BJ (cell line): Measurements from ENCODE around the gene LZTS3. TPM values are rescaled to one million over a fixed set of nuclear protein-coding genes. Genes with fewer than 3 reads are reported as not detected.
"Not testable (repeated sequence)": the region's sequence is repeated elsewhere in the genome, so short reads cannot be mapped to it uniquely, and the experiment has no call there.

Source experiments
- CTCF ChIA-PET: fragments of 350-600 bp; formaldehyde crosslinking; extraction: SDS; loops from one replicate; lab custom pipeline; 2021; ENCODE audit warnings: antibody characterized with exemption, inconsistent platforms; lab: Yijun Ruan, JAX
- POLR2A ChIA-PET: fragments of 300-600 bp; sonication (Branson Sonifier 250); formaldehyde crosslinking; extraction: SDS; loops from one replicate; lab custom pipeline; 2021; ENCODE audit warnings: antibody characterized with exemption; lab: Charles Lee
- DNase-seq: peaks from one replicate; pipeline ENCODE4 v3.0.0-alpha.2; 2011; ENCODE audit warnings: low read depth
- H3K27me3 ChIP-seq: 2 replicates; pipeline ENCODE4 v1.6.0; 2011; ENCODE audit warnings: low read length; ENCODE audit not compliant: control insufficient read depth, insufficient read depth
- H3K36me3 ChIP-seq: 2 replicates; pipeline ENCODE4 v1.5.1; 2011; ENCODE audit warnings: low read length; ENCODE audit not compliant: control insufficient read depth, insufficient read depth
- H3K4me3 ChIP-seq: 2 replicates; pipeline ENCODE4 v1.5.1; 2011; ENCODE audit warnings: low read depth, mild to moderate bottlenecking, control low read depth, low read length
- polyA plus RNA-seq: library from polyadenylated mRNA; depleted of rRNA; stranded (reverse); fragments of >200 nt; gene quantifications from 2 replicates; pipeline ENCODE4 v1.2.3, GENCODE V29; 2011
- TF ChIP-seq, protein P1 (sequence below): IDR thresholded peaks from 2 replicates; pipeline ENCODE4 v1.5.1; 2011; ENCODE audit warnings: low read depth, mild to moderate bottlenecking, control low read depth, inconsistent platforms, low read length, moderate library complexity; ENCODE audit not compliant: insufficient read depth

LZTS3 gene
- polyA plus RNA-seq, 1 experiment: 8.8 TPM

DNA sequence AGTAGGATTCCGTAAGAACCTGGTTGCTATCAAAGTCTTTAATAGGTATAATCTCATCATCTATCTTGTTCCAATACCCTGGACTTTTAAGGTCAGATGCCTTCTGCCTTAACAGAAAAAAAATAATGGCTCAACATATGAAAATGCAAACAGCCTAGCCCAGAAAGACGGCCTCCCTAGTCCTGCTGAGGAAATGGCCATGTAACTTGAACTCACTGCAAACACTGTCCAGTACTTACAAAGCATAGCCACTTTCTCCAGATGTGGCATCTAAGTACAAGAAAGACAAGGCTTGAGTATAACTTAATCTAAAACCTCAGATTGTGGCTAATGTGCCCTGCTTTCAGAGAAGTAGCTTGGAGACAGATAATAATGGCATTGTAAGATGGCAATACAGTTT, 40.2 kb downstream of the LZTS3 start:
- TF ChIP-seq, protein P1, sequence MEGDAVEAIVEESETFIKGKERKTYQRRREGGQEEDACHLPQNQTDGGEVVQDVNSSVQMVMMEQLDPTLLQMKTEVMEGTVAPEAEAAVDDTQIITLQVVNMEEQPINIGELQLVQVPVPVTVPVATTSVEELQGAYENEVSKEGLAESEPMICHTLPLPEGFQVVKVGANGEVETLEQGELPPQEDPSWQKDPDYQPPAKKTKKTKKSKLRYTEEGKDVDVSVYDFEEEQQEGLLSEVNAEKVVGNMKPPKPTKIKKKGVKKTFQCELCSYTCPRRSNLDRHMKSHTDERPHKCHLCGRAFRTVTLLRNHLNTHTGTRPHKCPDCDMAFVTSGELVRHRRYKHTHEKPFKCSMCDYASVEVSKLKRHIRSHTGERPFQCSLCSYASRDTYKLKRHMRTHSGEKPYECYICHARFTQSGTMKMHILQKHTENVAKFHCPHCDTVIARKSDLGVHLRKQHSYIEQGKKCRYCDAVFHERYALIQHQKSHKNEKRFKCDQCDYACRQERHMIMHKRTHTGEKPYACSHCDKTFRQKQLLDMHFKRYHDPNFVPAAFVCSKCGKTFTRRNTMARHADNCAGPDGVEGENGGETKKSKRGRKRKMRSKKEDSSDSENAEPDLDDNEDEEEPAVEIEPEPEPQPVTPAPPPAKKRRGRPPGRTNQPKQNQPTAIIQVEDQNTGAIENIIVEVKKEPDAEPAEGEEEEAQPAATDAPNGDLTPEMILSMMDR: no peak
- no peak for DNase-seq
- Histone ChIP-seq H3K4me3 (no peak overlapping the region), H3K36me3 (no peaks in the 10 kb centered on the region), H3K27me3 (no peaks in the 10 kb centered on the region)
- POLR2A ChIA-PET: no interaction called here
- CTCF ChIA-PET: interaction anchor here (0.6 kb wide), 1 partner anchor 60 kb away, joined by 3 read pairs; no protein-coding TSS in a partner anchor

DNA sequence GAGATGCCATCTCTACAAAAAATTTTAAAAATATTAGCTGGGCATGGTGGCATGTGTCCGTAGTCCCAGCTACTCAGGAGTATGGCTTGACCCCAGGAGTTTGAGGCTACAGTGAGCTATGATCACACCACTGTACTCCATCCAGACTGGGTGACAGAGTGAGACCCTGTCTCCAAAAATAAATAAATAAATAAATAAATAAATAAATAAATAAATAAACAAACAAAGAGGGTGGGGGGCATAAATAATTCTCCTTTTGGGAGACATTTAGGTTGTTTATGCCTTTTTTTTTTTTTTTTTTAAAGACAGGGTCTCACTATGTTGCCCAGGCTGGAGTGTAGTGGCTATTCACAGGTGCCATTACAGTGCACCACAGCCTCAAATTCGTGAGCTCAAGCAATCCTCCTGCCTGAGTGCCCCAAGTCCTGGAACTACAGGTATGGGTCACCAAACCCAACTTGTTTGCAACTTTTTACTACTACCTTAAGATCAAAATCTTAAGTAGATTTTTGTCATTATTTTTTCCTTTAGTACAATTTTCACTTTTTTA, 43.2 kb downstream of the LZTS3 start:
- TF ChIP-seq, protein P1: no peak
- CTCF ChIA-PET: interaction anchor here (3.5 kb wide), 1 partner anchor 11 kb away, joined by 22 read pairs; no protein-coding TSS in a partner anchor
- POLR2A ChIA-PET: no interaction called here
- no peaks in the 10 kb centered on the region for H3K27me3 ChIP-seq
- no peaks in the 10 kb centered on the region for H3K36me3 ChIP-seq
- DNase-seq: no peak
- H3K4me3 ChIP-seq: no peak overlapping the region

DNA sequence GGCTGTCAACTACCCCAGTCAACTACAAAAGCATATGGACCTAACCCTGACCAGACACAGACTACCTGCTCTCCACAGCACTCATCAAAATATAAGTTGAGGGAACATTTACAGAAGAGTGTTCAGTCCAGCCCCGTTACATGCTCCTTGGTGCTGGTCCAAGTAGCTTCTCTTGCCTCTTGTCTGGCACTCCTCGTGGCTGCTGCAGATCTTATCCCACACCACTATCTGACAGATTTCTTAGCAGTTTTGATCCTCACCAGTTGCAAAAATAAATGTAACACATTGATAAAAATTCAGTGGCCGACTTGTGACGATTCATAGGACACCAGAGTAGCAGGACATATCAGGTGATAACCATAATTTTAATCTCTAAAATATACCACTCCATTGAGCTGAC, 44.3 kb downstream of the LZTS3 start:
- Histone ChIP-seq H3K4me3 (no peak overlapping the region), H3K36me3 (no peaks in the 10 kb centered on the region; the same call in 1 of the 2 replicates), H3K27me3 (no peaks in the 10 kb centered on the region)
- ChIA-PET POLR2A (no interaction called here), CTCF (interaction anchor here (1.0 to 3.5 kb wide), 2 partner anchors 10 to 14 kb away, joined by 3 to 22 read pairs; no protein-coding TSS in a partner anchor)
- TF ChIP-seq, protein P1: no peak
- DNase-seq: no peak

DNA sequence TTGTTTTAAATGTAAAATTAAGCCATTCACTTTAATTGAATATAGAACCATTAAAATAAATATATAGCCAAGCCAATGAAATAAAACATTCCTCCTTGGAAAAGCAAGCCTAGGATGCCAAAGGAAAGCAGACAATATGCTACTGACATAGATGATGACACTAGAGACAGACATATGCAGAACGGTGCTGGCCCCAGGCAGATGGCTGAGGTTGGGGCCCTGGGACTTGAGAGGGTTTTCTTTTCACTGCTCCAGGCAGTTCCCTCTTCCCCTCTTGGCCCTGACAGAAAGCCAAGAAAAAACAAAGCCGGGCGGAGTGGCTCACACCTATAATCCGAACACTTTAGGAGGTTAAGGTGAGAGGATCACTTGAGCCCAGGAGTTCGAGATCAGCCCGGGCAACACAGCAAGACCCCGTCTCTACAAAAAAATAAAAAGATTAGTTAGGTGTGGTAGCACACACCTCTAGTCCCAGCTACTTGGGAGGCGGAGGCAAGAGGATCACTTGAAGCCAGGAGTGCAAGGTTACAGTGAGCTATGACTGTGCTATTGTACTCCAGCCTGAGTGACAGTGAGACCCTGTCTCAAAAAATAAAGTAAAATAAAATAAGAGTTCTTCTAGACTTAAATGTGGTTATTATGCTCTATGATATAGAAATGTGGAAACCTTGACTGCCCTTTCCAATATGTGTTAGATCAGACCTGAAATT, 44.9 kb downstream of the LZTS3 start:
- ChIA-PET POLR2A (no interaction called here), CTCF (interaction anchor here (1.0 to 3.5 kb wide), 2 partner anchors 10 to 13 kb away, joined by 3 to 22 read pairs; no protein-coding TSS in a partner anchor)
- no peak for DNase-seq
- no peak overlapping the region for H3K4me3 ChIP-seq
- H3K36me3 ChIP-seq: no peaks in the 10 kb centered on the region; the same call in 1 of the 2 replicates
- no peaks in the 10 kb centered on the region for H3K27me3 ChIP-seq
- TF ChIP-seq, protein P1: no peak

DNA sequence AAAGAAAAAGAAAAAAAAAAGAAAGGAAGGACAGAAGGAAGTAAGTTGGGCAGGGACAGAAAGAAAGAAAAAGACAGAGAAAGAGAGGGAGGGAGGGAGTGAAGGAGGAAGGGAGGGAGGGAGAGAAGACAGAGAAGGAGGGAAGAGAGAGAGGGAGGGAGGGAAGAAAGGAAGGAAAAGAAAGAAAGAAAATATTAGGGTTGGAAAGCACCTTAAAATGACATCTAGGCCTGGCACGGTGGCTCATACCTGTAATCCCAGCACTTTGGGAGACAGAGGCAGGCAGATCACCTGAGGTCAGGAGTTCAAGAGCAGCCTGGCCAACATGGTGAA, 46.9 kb downstream of the LZTS3 start:
- ChIA-PET POLR2A (no interaction called here), CTCF (interaction anchor here (1.0 kb wide), 1 partner anchor 14 kb away, joined by 3 read pairs; no protein-coding TSS in a partner anchor)
- H3K27me3 ChIP-seq: no peaks in the 10 kb centered on the region
- DNase-seq: no peak
- TF ChIP-seq, protein P1: no peak
- peaks cover 8% of the 10 kb centered on the region for H3K36me3 ChIP-seq
- no peak overlapping the region for H3K4me3 ChIP-seq

DNA sequence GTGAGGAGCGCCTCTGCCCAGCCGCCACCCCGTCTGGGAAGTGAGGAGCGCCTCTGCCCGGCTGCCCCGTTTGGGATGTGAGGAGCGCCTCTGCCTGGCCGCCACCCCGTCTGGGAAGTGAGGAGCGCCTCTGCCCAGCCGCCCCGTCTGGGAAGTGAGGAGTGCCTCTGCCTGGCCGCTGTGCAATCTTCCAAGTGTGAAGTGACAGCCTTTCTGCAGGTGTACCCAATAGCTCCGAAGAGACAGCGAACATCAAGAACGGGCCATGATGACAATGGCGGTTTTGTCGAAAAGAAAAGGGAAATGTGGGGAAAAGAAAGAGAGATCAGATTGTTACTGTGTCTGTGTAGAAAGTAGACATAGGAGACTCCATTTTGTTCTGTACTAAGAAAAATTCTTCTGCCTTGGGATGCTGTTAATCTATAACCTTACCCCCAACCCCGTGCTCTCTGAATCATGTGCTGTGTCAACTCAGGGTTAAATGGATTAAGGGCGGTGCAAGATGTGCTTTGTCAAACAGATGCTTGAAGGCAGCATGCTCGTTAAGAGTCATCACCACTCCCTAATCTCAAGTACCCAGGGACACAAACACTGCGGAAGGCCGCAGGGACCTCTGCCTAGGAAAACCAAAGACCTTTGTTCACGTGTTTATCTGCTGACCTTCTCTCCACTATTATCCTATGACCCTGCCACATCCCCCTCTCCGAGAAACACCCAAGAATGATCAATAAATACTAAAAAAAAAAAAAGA, 47.4 kb downstream of the LZTS3 start:
- H3K27me3 ChIP-seq, POLR2A ChIA-PET, DNase-seq, CTCF ChIA-PET, H3K4me3 ChIP-seq: not testable (repeated sequence)
- peaks cover 13% of the 10 kb centered on the region for H3K36me3 ChIP-seq

DNA sequence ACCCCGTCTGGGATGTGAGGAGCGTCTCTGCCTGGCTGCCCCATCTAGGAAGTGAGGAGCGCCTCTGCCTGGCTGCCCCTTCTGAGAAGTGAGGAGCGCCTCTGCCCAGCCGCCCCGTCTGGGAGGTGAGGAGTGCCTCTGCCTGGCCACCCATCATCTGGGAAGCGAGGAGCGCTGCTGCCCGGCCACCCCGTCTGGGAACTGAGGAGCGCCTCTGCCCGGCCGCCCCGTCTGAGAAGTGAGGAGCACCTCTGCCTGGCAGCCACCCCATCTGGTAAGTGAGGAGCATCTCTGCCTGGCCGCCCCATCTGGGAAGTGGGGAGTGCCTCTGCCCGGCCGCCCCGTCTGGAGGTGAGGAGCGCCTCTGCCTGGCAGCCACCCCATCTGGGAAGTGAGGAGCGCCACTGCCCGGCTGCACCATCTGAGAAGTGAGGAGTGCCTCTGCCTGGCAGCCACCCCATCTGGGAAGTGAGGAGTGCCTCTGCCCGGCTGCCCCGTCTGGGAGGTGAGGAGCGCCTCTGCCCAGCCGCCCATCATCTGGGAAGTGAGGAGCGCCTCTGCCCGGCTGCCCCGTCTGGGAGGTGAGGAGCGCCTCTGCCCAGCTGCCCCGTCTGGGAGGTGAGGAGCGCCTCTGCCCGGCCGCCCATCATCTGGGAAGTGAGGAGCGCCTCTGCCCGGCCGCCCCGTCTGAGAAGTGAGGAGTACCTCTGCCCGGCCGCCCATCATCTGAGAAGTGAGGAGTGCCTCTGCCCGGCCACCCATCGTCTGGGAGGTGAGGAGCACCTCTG, 48.4 kb downstream of the LZTS3 start:
- H3K27me3 ChIP-seq, DNase-seq, H3K4me3 ChIP-seq, CTCF ChIA-PET, POLR2A ChIA-PET: not testable (repeated sequence)
- peaks cover 14% of the 10 kb centered on the region for H3K36me3 ChIP-seq
